NCI-H146 treated with DMSO at 0.1 percent for 48 hours (cell line): ENCODE results near the gene SMIM14.
"Not testable (repeated sequence)": the region's sequence is repeated elsewhere in the genome, so short reads cannot be mapped to it uniquely, and the experiment has no call there.

Experiments used
- DNase-seq: peaks from one replicate; lab custom pipeline; 2025; ENCODE audit not compliant: unreplicated experiment; lab: John Stamatoyannopoulos, UW

The SMIM14 gene

DNA sequence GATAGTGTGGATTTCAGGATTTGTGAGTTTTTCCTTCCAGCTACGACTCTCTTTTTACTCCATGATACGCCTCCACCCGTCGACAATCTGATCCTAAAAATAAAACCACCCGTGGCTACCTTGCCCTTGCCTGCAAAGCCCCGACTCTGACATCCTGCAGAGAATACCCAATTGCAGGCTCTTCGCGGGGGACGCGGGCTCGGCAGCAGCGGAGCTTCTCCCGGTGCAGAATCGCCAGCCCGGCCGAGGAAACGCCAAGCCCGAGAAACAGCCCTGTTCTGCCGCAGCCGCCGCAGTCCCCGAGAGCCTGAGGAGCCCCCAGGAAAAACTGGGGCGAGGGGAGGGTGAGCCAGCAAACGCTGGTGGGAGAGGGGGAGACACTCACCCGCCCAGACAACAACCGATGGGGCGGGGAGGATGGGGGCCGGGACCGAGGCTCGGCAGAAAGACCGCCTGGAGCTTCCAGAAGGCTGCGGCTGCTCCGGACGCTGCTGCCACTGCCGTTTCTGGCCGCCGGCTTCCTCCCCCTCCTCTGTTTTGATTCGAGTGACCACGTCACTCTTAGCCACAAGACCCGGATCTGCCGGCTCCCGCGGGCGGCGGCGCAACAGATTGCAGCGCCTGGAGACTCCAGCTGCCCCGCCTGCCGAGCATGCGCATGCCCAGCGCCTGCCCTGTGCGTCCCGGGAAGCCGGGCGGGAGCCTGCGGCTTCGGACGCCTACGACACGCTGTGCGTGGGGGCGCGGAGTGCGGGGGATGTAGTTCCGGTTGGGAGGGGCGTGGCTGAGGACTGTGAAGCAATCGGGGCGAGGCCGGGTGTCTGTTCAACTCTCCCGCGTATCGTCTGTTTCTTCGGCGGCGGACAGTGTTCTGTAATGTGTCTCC is at the start of gene SMIM14:
Gene SMIM14 (minus strand): TSS at position 512 of the 886 bp plus-strand sequence. CDS start 33,720 bp downstream, outside the sequence.
- peak; percentile 94 for DNase-seq

GRCh38 chr4:39687014-39687413 is 48.3 kb upstream of the SMIM14 start:
- no peak for DNase-seq

DNA sequence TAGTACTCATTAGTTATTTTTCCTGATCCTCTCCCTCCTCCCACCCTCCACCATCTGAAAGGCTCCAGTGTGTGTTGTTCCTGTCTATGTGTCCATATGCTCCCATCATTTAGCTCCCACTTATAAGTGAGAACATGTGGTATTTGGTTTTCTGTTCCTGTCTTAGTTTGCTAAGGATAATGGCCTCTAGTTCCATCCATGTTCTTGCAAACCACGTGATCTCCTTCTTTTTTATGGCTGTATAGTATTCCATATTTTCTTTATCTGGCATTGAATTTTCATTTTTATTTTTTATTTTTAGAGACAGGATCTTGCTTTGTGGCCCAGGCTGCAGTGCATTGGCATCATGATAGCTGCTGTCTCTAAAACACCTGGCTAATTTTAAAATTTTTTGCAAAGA is 47.3 kb upstream of the SMIM14 start:
- no peak for DNase-seq

GRCh38 chr4:39682138-39682537 is 43.5 kb upstream of the SMIM14 start:
- DNase-seq, result no peak

DNA sequence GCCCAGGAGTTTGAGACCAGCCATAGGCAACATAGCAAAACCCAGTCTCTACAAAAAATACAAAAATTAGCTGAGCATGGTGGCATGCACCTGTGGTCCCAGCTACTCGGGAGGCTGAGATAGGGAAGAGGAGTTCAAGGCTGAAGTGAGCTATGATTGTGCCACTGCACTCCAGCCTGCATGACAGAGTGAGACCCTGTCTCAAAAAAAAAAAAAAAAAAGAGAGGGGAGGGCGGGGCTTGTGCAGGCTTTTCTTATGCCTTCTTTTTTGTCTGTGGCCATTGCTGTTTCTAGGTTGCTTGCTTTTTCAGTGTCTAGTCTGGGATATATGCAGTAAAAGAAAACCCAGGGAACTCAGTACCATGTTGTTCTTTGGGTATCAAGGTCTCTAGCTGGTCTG is 42.3 kb upstream of the SMIM14 start:
- DNase-seq, result not testable (repeated sequence)

GRCh38 chr4:39675681-39676080 is 37.0 kb upstream of the SMIM14 start:
- not testable (repeated sequence) for DNase-seq

- DNase-seq, result not testable (repeated sequence)
These were observed 31.6 kb upstream of the SMIM14 start for GRCh38 chr4:39670296-39670695.

DNA sequence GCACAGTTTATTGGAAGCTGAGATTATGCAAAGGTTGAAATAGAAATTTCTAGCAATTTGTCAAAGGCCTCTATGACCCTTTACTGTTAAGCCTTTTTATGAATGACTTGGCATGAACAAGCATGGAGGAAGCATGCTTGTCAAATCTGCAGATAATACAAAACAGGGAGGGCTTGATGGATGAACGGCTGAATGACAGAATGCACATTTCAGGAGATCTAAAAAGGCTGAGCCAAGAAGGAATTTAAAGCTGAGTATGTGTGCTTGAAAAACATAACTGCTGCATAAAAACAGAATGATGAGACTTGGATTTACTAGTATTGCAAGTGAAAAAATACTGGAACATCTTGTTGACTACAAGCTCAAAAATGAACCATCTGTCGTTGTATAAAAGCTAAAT is 30.2 kb upstream of the SMIM14 start:
- no peak for DNase-seq

GRCh38 chr4:39667706-39668105 is 29.0 kb upstream of the SMIM14 start:
- no peak for DNase-seq

- DNase-seq, result no peak
These were observed 26.4 kb upstream of the SMIM14 start for GRCh38 chr4:39664828-39665731.

GRCh38 chr4:39662683-39663082 is 24.0 kb upstream of the SMIM14 start:
- no peak for DNase-seq

DNA sequence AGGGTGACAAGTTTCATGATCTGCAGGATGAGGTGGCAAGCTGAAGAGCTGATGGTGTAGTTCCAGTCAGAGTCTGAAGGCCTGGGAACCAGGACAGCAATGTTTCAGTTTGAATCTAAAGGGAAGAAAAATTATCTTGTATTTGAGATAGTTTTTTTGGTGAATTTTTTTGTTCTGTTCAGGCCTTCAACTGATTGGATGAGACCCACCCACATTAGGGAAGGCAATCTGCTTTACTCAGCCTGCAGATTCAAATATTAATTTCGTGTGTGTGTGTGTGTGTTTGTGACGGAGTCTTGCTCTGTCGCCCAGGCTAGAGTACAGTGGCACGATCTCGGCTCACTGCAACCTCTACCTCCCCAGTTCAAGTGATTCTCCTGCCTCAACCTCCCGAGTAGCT is 22.1 kb upstream of the SMIM14 start:
- no peak for DNase-seq

DNA sequence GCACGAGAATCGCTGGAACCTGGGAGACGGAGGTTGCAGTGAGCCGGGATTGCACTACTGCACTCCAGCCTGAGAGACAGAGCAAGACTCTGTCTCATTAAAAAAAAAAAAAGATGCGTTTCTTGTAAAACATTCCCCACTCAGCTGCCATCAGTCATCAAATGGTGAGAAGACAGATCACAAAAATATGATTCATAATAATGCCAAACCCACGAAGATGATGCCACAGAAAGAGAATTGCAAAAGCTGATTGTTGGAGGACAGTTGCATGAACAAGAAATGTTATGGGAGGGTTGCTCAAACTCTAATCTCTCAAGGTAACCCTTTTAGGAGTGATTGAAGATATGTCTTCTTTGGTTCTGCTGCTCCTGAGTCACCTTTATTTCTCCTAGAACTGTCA is 21.4 kb upstream of the SMIM14 start:
- no peak for DNase-seq

GRCh38 chr4:39658756-39659155 is 20.1 kb upstream of the SMIM14 start:
- no peak for DNase-seq

DNA sequence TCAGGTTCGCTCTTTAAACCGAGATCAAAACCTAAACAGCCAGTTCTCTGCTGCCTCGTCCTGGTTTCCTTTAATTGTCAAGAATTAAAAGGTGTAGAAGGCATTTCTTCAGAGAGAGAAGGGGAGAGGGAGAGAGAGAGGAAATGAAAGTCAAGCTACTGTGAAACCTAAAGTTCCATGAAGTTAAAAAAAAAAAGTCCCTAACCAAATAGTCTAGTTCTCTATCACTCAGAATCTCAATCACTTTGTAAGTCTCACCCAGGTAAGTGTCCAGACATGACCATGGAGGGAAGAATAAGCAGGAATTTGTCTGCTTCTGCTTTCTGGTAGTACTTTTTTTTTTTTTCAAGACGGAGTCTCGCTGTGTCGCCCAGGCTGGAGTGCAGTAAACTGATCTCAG is 18.8 kb upstream of the SMIM14 start:
- no peak for DNase-seq

- not testable (repeated sequence) for DNase-seq
These were observed 18.0 kb upstream of the SMIM14 start for GRCh38 chr4:39656638-39657037.

DNA sequence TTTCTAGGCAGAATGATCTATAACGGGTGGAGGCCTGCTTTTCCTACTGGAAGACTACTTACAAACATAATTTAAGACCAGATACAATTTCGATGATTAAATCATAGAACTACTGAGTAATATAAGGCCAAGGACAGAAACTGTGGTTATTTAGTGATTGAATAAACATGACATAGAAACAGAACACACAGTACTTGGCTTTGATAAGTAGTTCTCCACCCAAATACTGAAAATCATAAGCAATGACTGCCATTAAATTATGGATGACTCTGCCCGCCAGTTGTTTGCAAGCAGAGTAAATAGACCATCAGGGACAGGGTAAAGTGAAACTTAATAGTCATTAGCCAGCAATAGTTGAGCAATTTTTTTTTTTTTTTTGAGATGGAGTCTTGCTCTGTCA is 17.2 kb upstream of the SMIM14 start:
- no peak for DNase-seq

DNA sequence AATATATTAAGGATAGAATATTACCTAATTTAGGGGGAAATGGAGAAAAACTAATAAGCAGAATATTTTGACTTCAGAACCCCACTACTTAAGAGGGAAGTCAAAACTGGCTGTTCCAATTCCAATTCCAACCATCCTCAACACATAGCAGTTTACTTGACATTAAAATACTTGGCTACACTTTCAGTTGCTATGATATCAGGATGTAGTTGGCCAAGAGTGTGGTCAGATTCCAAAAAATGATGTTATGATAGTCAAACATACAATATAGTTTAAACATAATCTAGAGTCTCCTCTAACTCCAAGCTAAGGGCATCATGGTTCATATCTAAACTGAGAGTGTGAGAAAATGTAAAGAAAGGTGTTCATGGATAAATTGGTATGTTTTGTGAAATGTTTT is 16.5 kb upstream of the SMIM14 start:
- no peak for DNase-seq

DNA sequence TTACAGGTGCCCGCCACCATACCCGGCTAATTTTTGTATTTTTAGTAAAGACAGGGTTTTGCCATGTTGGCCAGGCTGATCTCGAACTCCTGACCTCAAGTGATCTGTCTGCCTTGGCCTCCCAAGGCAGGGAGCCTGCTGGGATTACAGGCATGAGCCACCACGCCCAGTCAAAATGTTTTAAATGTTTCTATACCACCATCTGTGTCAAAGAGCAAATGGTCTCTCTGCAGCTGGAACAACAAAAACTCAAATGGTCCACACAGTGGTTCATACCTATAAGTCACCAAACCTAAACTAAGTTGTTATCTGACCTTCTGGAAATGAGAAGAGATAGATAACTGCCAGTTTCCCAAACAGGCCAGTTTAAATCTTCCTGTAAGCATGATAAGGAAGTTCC is 12.9 kb upstream of the SMIM14 start:
- DNase-seq, result not testable (repeated sequence)

GRCh38 chr4:39649639-39650265 is 11.1 kb upstream of the SMIM14 start:
- DNase-seq, result no peak

DNA sequence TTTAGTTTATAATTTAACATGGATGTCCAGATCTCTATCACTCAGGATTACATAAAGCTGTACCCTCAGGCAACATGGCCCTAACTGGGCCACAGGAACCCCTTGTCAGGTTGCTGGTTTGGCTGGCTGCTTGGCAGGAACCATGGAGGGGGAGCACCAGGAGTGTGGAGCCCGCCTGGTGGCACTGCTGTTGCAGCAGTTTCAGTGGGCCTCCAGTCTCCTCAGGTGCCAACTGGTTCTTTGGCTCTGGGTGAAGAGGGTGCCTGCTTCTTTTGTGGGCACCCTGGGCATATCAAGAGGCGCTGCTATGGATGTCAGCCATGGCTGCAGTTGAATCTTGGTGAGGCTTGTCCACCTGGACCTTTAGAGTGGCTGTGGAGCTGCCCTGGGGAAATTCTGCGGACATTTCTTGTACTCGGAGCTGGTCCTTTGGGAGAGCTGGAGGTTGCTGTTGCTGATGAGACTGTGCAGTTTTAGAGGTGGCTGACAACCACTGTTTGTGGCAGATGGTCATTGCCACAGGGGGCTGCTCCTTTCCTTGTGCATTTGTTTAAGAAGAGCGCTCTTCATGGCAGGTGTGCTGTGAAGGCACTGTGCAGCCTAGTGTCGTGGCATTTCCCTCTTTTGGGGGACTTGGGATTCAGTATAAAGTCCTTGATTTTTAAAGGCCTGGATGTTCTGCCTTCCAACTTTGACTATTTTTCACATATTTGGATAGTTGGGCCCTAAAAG is 10.3 kb upstream of the SMIM14 start:
- no peak for DNase-seq
